GM12872 (cell line): ENCODE measurements around the gene ARMC5.

ENCODE experiments used
- TF ChIP-seq, protein P1 (sequence below): IDR thresholded peaks from 3 replicates; pipeline ENCODE4 v1.5.1; 2011; ENCODE audit warnings: low read depth, mild to moderate bottlenecking, low read length, moderate library complexity; ENCODE audit not compliant: insufficient read depth

The ARMC5 gene

DNA sequence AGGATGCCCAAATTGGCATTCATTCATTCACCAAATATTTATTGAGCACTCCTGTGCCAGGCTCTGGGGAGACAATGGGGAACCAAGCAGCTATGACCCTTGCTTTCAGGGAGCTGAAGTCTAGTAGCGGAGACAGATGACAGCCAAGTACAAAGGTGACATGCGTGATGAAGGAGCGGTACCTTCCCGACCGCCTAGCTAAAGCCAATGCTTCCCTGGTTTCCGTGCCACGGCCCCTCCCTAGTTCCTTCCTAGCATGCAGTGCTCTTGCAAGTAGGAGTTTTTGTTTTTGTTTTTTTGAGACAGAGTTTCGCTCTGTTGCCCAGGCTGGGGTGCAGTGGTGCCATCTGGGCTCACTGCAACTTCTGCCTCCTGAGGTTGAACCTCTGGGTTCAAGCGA, 20.4 kb downstream of the ARMC5 start:
- TF ChIP-seq, protein P1, sequence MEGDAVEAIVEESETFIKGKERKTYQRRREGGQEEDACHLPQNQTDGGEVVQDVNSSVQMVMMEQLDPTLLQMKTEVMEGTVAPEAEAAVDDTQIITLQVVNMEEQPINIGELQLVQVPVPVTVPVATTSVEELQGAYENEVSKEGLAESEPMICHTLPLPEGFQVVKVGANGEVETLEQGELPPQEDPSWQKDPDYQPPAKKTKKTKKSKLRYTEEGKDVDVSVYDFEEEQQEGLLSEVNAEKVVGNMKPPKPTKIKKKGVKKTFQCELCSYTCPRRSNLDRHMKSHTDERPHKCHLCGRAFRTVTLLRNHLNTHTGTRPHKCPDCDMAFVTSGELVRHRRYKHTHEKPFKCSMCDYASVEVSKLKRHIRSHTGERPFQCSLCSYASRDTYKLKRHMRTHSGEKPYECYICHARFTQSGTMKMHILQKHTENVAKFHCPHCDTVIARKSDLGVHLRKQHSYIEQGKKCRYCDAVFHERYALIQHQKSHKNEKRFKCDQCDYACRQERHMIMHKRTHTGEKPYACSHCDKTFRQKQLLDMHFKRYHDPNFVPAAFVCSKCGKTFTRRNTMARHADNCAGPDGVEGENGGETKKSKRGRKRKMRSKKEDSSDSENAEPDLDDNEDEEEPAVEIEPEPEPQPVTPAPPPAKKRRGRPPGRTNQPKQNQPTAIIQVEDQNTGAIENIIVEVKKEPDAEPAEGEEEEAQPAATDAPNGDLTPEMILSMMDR: no peak

DNA sequence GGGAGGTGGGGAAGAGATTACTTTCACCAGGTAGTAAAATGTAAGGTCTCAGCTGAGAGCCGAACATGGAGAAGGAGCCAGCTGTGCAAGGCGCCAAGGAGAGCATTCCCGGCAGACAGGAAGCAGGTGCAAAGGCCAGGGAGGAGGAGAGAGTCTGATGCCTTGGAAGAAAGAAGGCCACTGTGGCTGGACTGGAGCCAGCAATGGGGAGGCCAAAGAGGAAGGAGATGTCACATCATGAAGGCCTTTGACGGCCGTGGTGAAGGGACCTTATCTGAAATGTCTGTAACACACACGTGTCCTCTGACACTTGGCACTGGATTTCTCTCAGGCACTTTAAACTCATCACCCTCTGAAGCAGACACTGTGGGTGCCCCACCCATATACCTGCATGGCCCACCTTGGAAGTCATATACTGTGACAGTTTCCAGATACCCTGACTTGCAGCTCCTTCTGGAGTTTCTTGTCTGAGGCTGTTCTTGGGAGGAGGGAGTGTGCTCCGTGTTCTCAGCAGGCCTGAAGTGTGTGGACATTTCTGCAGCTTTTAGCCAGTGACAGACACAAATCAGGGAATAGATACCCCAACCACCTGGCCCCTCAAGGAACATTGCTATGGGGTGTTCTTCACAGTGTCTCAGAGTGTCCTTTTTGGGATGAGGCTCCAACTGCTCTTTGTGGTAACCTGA, 21.7 kb downstream of the ARMC5 start:
- TF ChIP-seq, protein P1: no peak

DNA sequence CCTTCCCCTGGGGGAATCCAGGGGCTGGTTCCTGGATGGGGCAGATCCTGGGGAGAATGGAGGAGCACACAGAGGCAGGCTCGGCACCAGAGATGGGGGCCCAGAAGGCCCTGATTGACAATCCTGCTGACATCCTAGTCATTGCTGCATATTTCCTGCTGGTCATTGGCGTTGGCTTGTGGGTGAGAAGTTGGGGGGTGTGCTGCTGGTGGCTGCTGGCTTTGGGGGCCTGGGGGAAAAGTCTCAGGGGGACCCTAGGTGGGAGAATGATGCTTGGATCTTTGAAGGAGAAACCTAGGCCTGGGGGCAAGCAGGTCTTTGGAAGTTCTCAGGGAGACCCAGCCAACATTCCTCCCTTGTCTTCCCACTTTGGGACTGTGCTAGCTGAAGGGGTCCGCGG, 23.8 kb downstream of the ARMC5 start, which contains the start of gene SLC5A2:
TSS of gene SLC5A2 (plus strand) at position 43 of the 400 bp plus-strand sequence. CDS start at position 57, 14 bp downstream.
- TF ChIP-seq, protein P1: no peak

DNA sequence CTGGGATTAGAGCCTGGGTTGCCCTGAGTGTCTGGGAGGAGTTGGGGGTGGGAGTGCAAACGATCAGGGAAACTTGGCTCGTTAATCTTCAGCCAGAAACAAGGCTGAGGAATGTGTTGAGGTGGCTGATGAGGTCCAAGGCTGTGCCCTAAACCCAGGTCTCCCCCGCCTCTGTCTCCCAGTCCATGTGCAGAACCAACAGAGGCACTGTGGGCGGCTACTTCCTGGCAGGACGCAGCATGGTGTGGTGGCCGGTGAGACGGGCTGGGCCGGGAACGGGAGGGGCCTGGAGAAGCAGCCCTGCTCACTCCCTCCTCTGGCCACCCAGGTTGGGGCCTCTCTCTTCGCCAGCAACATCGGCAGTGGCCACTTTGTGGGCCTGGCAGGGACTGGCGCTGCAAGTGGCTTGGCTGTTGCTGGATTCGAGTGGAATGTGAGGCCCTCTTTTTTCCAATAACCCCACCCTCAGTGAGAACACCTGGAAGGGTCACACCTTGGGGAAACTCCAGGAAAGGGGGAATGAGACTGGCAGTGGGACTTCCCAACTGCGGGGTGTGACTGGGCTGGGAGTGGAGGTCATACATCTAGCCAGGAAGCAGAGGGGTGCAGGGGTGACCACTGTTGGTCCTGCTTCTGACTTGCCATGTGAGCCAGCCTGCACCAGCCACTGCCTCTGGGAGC, 25.3 kb downstream of the ARMC5 start:
- TF ChIP-seq, protein P1: no peak

DNA sequence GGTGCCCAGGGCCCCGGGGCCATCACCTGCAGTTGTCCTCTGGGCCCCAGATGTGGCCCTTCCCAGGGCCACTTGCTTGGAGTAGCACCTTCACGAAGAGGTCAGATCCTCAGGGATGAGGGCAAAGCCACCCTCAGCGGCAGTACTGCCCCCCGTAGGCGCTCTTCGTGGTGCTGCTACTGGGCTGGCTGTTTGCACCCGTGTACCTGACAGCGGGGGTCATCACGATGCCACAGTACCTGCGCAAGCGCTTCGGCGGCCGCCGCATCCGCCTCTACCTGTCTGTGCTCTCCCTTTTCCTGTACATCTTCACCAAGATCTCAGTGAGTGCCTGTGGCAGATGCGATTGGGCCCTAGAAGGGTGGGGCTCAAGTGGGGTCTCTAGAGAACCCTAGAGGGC, 26.3 kb downstream of the ARMC5 start:
- TF ChIP-seq, protein P1: no peak

DNA sequence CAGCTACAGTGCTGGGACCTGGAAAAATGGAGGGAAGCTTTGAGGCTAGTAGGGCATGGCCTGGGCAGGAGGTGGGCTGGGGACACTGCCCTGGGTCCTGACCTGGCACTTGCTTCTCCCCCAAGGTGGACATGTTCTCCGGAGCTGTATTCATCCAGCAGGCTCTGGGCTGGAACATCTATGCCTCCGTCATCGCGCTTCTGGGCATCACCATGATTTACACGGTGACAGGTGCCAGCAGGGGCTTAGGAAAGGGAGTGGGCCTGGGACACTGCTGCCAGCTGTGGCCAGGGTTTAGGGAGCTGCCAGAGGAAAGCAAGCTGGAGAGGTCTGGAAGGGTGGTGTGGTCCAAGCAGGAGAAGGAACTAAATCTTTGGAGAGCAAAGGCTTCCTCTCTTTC, 26.7 kb downstream of the ARMC5 start:
- TF ChIP-seq, protein P1: no peak

DNA sequence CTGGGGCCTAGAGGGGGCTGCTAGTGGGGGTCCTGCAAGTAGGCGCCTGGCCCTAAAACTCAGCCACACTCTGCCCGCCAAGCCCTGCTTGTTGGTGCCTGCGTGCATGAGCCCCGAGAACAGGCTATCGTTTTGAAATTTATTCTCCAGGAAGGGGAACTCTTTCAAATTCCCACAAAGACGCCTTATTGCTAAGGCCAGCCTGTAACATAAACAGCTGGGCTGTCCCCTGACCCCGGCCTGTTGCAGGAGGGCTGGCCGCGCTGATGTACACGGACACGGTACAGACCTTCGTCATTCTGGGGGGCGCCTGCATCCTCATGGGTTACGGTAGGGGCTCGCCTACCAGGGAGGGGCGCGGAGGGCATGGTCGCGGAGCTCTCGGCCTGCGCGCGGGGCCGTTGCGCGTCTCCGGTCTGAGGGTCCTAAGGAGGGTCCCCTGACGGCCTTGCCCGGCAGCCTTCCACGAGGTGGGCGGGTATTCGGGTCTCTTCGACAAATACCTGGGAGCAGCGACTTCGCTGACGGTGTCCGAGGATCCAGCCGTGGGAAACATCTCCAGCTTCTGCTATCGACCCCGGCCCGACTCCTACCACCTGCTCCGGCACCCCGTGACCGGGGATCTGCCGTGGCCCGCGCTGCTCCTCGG, 27.9 kb downstream of the ARMC5 start:
- TF ChIP-seq, protein P1: no peak
